Activated CD4-positive, alpha-beta T cell treated with anti-CD3 and anti-CD28 coated beads for 48 hours (primary cell): ENCODE measurements around the gene MACROD2.

Source experiments
- DNase-seq: peaks from one replicate; pipeline ENCODE4 v3.0.0-alpha.2; 2020

Gene MACROD2

GRCh38 chr20:15814360-15814759 is 1819.0 kb downstream of the MACROD2 start:
- no peak for DNase-seq

- DNase-seq: no peak
Observed at GRCh38 chr20:15814911-15815310, 1819.6 kb downstream of the MACROD2 start.

- DNase-seq: no peak
Observed at GRCh38 chr20:15817351-15817750, 1822.0 kb downstream of the MACROD2 start.

GRCh38 chr20:15818651-15819071 is 1823.3 kb downstream of the MACROD2 start:
- DNase-seq: no peak

GRCh38 chr20:15823718-15824117 is 1828.4 kb downstream of the MACROD2 start:
- no peak for DNase-seq

GRCh38 chr20:15827628-15828027 is 1832.3 kb downstream of the MACROD2 start:
- no peak for DNase-seq

DNA sequence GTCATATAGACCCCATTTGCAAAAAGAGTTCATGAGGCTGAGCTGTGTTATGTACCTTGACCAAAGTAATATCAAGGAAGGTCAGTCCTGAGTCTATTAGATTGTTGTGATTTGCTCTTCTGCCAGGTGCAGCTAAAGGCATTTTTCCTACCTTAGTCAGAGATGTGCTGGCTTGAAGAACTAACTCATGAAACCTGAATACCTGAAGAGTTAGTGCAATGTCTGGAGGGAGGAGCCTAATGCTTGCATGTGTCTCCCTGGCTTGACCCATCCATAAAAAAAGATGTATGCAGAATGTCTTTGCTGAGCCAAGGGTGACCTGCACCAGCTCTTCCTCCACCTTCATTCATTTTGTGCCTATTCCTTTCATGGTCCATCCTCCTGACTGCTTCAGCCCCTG is 1835.9 kb downstream of the MACROD2 start:
- no peak for DNase-seq

GRCh38 chr20:15832512-15832911 is 1837.2 kb downstream of the MACROD2 start:
- no peak for DNase-seq

DNA sequence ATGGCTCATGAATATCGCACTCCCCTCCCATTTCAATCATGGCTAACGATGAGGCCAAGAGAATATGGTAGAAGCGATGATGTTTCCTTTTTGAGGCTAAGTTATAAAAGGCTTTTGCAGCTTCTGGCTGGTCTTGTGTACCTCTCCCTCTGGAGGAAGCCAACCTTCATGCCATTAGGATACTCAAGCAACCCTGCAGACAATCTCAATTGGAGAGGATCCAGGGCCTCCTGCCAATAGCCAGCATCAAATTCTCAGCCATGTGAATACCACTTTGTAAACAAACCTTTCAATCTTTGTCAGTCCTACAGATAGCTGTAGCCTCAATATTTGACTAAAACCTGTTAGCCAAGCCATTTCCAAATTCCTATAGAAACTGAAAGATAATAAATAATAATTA is 1839.5 kb downstream of the MACROD2 start:
- no peak for DNase-seq

DNA sequence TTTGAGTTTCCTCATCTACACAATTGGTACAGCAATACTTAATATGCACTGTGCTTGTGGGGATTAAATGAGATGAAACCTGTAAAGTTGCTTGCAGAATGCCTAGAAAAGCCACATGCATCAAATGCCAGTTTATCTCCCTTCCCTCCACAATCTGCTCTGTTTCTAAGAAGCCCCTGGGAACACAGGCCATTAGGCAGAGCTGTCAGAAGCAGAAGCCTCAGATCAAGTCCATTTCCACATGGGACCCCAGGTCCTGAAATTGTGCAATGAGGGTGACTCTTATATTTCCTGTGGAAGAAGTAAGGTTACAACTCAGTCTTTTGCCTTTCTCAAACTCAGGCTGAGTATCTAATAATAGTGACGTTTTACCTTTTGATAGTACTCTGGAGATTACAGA is 1840.5 kb downstream of the MACROD2 start:
- DNase-seq: no peak

DNA sequence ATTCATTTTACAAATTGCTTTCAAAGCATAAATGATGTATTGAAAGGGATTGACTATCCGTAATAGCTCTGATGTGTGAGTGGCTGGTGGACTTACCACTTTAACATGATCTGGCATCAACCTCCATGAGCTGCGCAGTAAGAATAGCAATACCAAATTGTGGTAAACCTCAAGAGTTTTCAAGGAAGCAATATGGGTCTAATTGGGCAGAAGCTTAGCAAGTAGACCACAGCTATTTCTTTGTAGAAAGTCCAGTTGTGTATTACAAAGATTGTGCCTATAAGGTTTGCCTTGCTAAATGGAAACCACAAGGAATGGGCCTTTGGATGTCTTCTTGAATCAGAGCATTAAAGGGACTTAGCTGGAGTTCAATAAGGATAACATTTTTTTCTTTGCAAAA is 1841.3 kb downstream of the MACROD2 start:
- no peak for DNase-seq

DNA sequence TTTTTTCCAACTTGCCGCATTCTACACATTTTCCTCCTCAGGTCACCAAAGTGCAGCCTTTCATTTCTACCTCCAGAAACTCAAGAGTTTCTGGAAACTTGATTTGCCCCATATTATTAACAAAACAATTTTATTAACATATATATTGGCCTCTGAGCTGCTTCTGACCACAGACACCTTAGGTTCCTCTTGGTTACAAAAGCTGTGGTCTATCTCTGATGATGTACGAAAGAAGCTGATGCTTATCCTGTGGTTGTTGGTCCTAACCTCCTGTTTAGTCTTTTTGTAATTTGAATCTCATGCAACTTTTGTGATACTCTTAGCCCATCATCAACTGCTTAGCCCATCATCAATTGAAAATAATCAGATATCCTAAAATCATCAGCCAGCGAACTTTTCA is 1842.2 kb downstream of the MACROD2 start:
- DNase-seq: no peak

- no peak for DNase-seq
Observed at GRCh38 chr20:15838466-15838865, 1843.2 kb downstream of the MACROD2 start.

DNA sequence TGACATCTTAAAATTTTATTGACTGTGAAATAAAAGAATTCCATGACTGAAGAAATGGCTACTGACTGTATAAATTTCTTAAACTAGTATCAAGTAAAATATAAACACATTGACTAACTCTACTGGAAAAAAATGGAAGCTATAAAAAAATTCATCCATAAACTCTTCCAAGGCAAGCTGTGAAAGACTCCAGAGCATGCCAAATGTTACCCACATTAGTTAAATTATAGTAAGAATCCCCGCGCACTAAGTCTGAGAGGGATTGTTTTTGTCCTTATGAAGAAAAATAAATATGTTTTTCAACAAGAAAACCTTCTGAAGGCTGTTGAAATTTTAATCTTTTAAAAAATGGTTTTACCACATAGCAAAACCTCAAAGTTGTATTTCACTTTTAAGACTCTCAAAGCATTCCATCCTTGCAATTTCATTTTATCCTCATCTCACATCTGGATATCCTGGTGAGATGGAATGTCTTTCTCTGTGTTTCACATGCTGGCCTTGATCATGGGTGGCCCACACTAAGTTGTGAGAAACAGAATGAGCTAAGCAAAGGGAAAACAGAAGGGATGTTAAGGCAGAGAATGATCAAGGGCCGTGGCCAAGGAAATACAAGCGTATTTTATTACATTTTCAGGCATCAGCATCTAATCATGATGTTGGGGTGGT is 1845.5 kb downstream of the MACROD2 start:
- no peak for DNase-seq

- DNase-seq: no peak
Observed at GRCh38 chr20:15842872-15843271, 1847.6 kb downstream of the MACROD2 start.

DNA sequence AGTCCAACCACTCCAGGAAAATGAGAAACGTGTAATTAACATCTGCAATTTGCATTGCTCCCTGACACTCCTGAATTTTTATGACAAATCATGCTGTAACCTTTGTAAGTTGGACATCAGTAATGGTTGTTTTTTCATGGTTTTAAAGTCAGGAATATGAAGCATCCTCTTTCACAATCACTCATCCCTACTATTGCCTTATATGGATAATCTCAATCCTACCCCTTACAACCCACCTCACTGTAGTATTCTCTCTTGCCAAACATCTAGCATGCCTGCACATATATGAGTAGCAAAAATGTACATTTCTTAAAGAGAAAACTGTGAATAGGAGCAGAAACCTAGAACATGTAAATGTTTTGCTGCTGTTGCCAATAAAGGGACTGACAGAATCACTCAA is 1848.5 kb downstream of the MACROD2 start:
- no peak for DNase-seq

DNA sequence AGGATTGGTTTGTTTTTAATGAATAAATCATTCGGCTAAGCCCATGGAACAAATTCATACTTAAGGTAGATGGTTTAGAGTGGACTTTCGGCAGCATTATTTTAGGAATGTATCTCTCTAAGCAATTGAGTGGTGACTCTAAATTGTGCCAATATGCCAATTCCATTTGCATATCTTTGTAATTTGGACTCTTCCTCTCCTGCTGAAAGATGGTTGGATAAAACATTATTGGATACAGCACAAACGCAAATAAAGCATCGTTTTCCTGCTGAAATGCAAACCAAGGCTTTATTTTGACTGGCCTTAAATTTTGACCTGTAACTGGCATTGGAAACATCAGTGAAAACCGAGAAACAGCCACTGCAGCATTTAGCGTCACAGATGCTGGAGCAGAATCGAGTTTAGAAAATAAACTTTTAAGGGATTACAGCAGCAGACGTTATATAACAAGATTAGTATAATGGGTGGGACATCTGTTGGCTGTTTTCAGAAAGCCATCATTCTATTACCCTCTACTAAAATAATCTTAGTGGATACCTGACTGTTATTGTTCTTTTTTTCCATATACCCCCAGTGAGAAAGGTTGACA is 1852.0 kb downstream of the MACROD2 start:
- DNase-seq: no peak

DNA sequence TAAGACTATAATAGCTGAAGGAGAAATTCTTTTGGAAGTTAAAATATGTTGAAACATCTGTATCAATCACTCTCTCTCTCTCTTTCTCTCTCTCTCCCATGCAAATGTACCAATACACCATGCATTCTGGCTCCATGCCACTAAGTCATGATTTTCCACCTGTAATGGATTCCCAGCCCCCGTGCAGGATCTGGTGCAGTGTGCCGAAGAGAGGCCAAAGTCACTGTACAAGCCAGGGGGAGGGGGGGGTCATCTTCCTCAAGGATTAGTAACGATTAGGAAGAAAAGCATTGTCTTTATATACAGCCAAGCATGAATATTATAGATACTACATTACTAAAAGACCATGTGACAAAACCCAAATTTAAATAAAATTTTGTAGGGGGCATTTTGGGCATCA is 1852.8 kb downstream of the MACROD2 start:
- DNase-seq: no peak

DNA sequence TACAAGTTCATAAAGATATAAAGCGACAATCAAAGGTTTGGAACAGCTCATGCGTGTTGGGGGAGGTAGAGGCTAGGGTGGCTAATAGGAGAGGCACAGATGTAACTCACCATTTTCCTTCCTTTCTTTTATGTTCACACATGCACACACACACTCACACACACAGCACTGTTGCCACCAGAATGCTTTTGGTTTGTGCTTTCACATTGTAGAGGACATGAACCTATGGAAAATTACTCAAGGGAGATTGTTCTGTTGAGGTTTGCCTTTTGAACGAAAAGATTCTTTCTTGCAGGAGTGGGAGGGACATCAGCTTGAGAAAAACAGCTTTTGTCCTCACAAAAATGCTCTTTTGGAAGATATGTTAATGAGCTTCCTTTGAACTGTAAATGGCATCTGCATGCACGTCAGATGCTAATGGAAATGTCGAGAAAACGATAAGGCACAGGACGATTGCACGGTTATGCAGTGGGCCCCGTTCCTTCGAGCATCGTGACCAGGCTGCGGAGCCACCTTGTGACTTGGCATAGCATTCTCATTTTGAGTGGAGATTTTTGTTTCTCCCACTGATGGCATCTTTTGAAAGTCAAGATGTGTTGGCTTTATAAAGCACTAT is 1853.8 kb downstream of the MACROD2 start:
- DNase-seq: no peak

DNA sequence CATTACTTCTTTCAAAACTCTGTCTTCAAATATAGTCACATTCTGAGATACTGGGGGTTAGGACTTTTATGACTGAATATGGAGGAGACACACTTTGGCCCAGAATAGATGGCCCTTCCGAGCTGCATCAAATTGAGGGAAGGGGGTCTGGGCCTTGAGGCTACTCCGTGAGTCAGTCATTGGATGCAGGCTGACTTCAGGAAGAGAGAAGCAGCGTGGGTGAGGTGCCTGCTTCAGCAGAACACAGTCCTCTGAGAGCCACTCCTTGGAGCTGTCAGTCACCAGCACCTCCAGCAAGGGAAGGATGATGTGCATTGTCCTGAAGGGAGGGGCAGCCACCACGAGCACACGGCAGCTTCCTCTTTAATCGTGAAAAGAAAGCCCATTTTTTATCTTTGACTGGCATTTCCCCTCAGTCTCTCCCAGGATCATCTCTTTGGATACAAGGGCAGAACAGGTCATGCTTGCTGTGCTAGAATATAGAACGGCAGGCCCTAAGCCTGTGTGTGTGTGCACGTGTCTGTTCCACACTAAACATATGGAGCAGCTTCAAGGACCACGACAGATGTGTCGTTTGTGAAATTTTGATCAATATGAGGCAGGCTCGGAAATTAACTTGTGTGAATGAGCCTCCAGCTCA is 1856.4 kb downstream of the MACROD2 start:
- no peak for DNase-seq

- DNase-seq: no peak
Observed at GRCh38 chr20:15854911-15855310, 1859.6 kb downstream of the MACROD2 start.

DNA sequence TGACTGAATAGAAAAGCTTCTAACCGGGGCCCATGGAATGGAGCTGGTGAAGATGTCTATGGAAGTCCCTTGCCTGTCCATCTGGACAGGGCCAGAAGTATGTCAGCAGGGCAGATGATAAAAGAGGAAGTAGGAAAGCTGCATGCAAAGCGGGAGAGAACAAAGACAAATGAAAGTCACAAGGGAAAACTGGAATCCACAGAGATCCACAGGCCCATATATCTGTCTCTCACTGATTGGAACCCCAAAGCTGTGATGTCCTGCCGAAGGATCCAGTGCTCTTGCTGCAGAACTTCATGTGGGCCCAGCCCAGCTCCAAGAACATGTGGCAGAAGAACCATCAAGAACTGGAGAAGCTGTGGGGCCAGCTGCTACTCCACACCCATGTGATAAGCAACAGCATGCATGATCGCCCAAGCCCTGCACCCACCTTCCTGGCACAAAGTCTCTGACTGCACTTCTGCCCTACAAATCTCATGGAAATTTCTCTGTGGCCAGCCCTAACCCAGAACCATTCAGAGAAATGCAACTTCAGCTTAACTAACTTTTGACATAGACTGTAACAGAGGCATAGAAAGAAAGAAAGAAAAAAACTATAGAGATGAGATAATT is 1862.0 kb downstream of the MACROD2 start:
- no peak for DNase-seq

DNA sequence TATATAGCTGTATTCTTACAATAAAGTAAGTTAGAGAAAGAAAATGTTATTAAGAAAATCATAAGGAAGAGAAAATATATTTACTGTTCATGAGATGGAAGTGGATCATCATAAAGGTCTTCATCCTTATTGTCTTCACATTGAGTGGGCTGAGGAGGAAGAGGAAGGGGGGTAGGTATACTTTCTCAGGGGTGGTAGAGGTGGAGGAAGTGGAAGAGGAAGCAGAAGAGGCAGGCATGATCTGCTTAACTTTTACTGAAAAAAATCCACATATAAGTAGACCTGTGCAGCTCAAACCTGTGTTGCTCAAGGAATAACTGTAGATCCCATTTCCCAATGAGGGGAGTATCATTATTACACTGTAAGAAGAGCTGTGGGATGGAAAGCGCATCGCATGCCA is 1863.7 kb downstream of the MACROD2 start:
- no peak for DNase-seq

GRCh38 chr20:15860850-15861249 is 1865.5 kb downstream of the MACROD2 start:
- no peak for DNase-seq
